Activated naive CD4-positive, alpha-beta T cell treated with anti-CD3 and anti-CD28 coated beads for 36 hours (primary cell): ENCODE results near the gene RIGI. TPM values are rescaled to one million over a fixed set of nuclear protein-coding genes. Genes with fewer than 3 reads are reported as not detected.

Experiments used
- CTCF ChIA-PET: fragments of 350-600 bp; sonication (Branson Sonifier 250); formaldehyde crosslinking; loops from one replicate; lab custom pipeline; 2021; ENCODE audit warnings: antibody characterized with exemption; lab: Charles Lee
- DNase-seq: peaks from one replicate; pipeline ENCODE4 v3.0.0-alpha.2; 2020
- H3K27ac Mint-ChIP-seq: one replicate; pipeline ENCODE4 v1.8.0; 2021; ENCODE audit warnings: mild to moderate bottlenecking, mixed read lengths
- H3K27me3 Mint-ChIP-seq: one replicate; pipeline ENCODE4 v1.8.0; 2021; ENCODE audit warnings: low read depth, mixed read lengths
- H3K36me3 Mint-ChIP-seq: one replicate; pipeline ENCODE4 v1.8.0; 2021; ENCODE audit warnings: low read depth, mixed read lengths
- H3K4me1 Mint-ChIP-seq: one replicate; pipeline ENCODE4 v1.8.0; 2021; ENCODE audit warnings: low read depth, mixed read lengths
- H3K4me3 Mint-ChIP-seq: one replicate; pipeline ENCODE4 v1.8.0; 2021; ENCODE audit warnings: mild to moderate bottlenecking, moderate library complexity, mixed read lengths
- H3K9me3 Mint-ChIP-seq: one replicate; pipeline ENCODE4 v1.8.0; 2021; ENCODE audit warnings: mixed read lengths
- intact Hi-C: fragments of 100-400 bp; cut with micrococcal nuclease; formaldehyde crosslinking; loops from one replicate; pipeline ENCODE4 v1.15.1; 2023
- total RNA-seq, 2 experiments: library from RNA; stranded (reverse); gene quantifications; one replicate each; pipeline ENCODE4 v1.2.3, GENCODE V29; 2021

The RIGI gene
- total RNA-seq, 2 experiments from 2014 or later, result 7.5 to 8.4 TPM

- H3K27me3 Mint-ChIP-seq, result no peaks in the 10 kb centered on the region
- H3K36me3 Mint-ChIP-seq, result peaks cover 21% of the 10 kb centered on the region
- H3K9me3 Mint-ChIP-seq, result no peaks in the 10 kb centered on the region
- no peak for DNase-seq
- CTCF ChIA-PET, result no interaction called here
- intact Hi-C loops, result no loop called here
- no peak overlapping the region for H3K4me3 Mint-ChIP-seq
- no peaks in the 10 kb centered on the region for H3K4me1 Mint-ChIP-seq
- no peak overlapping the region for H3K27ac Mint-ChIP-seq
Observed at GRCh38 chr9:32490601-32491000, 35.4 kb downstream of the RIGI start.

DNA sequence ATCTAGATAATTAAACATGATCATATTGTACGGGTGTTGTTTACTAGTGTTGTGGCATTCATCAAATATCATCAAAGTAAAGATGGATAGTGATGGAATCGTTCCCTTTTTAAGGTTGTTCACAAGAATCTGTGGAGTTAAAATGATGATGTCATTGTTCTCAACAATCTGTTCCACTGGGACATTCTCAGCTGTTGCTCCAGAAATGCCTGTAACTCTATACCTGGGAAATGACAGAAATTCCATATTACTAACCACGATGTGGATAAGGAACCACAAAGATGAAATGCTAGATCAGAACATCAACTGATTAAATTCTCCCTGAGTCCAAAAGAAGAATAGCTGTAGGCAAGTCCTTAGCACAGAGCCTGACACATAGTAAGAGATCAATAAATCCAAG, 38.0 kb downstream of the RIGI start:
- Mint-ChIP-seq H3K27ac (no peak overlapping the region), H3K27me3 (no peaks in the 10 kb centered on the region), H3K4me3 (no peak overlapping the region), H3K4me1 (no peaks in the 10 kb centered on the region), H3K9me3 (no peaks in the 10 kb centered on the region), H3K36me3 (peaks cover 21% of the 10 kb centered on the region)
- no peak for DNase-seq
- CTCF ChIA-PET, result interaction anchor here (1.0 to 1.2 kb wide), 3 partner anchors 38 to 109 kb away, joined by 3 read pairs; partner anchors contain the start of gene RIGI
- intact Hi-C loops, result no loop called here

GRCh38 chr9:32486839-32487562, 39.0 kb downstream of the RIGI start:
- Mint-ChIP-seq H3K4me1 (no peaks in the 10 kb centered on the region), H3K9me3 (no peaks in the 10 kb centered on the region), H3K36me3 (peaks cover 22% of the 10 kb centered on the region), H3K27ac (no peak overlapping the region), H3K27me3 (no peaks in the 10 kb centered on the region), H3K4me3 (no peak overlapping the region)
- intact Hi-C loops, result no loop called here
- CTCF ChIA-PET, result interaction anchor here (1.2 kb wide), 1 partner anchor 39 kb away, joined by 3 read pairs; the partner anchor contains the start of gene RIGI
- DNase-seq, result no peak

DNA sequence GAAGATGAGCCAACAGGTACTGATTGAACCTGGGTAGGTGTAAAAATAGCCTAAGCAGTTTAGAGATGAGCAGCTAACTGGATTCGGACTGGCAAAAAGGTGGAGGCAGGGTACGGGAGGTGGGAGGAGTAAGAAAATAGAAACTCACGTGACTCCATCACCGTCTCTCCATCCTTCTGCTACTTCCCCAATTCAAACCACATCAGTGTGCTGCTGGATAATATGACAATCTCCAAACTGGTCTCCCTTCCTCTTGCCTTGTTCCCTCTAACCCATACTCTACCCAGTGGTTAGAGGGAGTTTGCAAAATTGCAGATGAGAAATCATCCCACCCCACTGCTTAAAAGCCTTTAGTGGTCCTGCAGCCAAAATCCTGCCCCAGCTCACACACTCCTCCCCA, 42.7 kb downstream of the RIGI start:
- Mint-ChIP-seq H3K4me3 (no peak overlapping the region), H3K36me3 (peaks cover 27% of the 10 kb centered on the region), H3K9me3 (no peaks in the 10 kb centered on the region), H3K4me1 (no peaks in the 10 kb centered on the region), H3K27ac (no peak overlapping the region), H3K27me3 (no peaks in the 10 kb centered on the region)
- DNase-seq, result no peak
- CTCF ChIA-PET, result no interaction called here
- intact Hi-C loops, result no loop called here

Other genes starting within 250 kb of the RIGI start
- gene ACO1, start 141.6 kb downstream of the RIGI start, total RNA-seq, result 10 to 100 TPM; 13.2 to 14.8 TPM
- 10 to 100 TPM; 25.8 to 27.1 TPM for gene SMIM27, start 26.1 kb upstream of the RIGI start, total RNA-seq
- 10 to 100 TPM; 14.3 to 15.2 TPM for gene TOPORS, start 26.4 kb upstream of the RIGI start, total RNA-seq
- gene NDUFB6, start 47.0 kb upstream of the RIGI start, total RNA-seq, result 10 to 100 TPM; 73.9 to 75.7 TPM
- gene TAF1L, start 109.5 kb upstream of the RIGI start, total RNA-seq, result under 1 TPM in 1 of 2 experiments, not detected in 1; 0.02 TPM